ENCODE measurements around the gene PCSK4. TPM values are rescaled to one million over a fixed set of nuclear protein-coding genes. Genes with fewer than 3 reads are reported as not detected.

PCSK4 gene
- total RNA-seq, 1 donor from 2014 or later: 12.4 TPM

DNA sequence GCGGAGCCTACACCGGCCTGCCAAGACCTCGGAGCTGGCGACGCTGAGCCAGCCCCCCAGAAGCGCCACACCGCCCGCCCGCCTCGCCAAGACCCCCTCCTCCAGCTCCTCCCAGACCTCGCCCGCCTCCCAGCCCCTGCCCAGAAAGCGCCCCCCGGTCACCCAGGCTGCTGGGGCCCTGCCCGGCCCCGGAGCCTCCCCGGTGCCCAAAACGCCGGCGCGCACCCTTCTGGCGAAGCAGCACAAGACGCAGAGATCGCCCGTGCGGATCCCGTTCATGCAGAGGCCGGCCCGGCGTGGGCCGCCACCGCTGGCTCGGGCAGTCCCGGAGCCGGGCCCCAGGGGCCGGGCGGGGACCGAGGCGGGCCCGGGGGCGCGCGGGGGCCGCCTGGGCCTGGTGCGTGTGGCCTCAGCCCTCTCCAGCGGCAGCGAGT, 21.3 kb downstream of the PCSK4 start:
- H3K36me3 Mint-ChIP-seq: no peaks in the 10 kb centered on the region
- H3K9me3 Mint-ChIP-seq: no peaks in the 10 kb centered on the region
- H3K4me1 Mint-ChIP-seq (ENCODE audit: unreplicated experiment): no peaks in the 10 kb centered on the region
- TF ChIP-seq, protein P1, sequence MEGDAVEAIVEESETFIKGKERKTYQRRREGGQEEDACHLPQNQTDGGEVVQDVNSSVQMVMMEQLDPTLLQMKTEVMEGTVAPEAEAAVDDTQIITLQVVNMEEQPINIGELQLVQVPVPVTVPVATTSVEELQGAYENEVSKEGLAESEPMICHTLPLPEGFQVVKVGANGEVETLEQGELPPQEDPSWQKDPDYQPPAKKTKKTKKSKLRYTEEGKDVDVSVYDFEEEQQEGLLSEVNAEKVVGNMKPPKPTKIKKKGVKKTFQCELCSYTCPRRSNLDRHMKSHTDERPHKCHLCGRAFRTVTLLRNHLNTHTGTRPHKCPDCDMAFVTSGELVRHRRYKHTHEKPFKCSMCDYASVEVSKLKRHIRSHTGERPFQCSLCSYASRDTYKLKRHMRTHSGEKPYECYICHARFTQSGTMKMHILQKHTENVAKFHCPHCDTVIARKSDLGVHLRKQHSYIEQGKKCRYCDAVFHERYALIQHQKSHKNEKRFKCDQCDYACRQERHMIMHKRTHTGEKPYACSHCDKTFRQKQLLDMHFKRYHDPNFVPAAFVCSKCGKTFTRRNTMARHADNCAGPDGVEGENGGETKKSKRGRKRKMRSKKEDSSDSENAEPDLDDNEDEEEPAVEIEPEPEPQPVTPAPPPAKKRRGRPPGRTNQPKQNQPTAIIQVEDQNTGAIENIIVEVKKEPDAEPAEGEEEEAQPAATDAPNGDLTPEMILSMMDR (conservative IDR thresholded peaks at IDR 0.05): no peak
- H3K27me3 Mint-ChIP-seq: peaks cover 37% of the 10 kb centered on the region
- no peak overlapping the region for H3K27ac Mint-ChIP-seq
- DNase-seq (ENCODE audit: extremely low spot score, unreplicated experiment): no peak
- H3K4me3 Mint-ChIP-seq: no peak overlapping the region

DNA sequence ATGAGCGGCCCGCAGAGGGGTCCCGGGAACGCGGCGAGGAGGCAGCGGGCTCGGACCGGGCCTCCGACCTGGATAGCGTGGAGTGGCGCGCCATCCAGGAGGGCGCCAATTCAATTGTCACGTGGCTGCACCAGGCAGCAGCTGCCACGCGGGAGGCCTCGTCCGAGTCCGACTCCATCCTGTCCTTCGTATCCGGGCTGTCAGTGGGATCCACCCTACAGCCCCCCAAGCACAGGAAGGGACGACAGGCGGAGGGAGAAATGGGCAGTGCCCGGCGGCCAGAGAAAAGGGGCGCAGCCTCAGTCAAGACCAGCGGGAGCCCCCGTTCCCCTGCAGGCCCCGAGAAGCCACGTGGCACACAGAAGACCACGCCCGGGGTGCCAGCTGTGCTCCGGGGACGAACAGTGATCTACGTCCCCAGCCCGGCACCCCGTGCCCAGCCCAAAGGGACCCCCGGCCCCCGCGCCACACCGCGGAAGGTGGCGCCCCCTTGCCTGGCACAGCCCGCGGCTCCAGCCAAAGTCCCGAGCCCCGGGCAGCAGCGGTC, 21.8 kb downstream of the PCSK4 start:
- Mint-ChIP-seq H3K4me3 (no peak overlapping the region), H3K4me1 (ENCODE audit: unreplicated experiment) (no peaks in the 10 kb centered on the region), H3K27ac (no peak overlapping the region), H3K27me3 (peaks cover 37% of the 10 kb centered on the region), H3K9me3 (no peaks in the 10 kb centered on the region), H3K36me3 (no peaks in the 10 kb centered on the region)
- TF ChIP-seq, protein P1 (conservative IDR thresholded peaks at IDR 0.05): no peak
- DNase-seq (ENCODE audit: extremely low spot score, unreplicated experiment): no peak

DNA sequence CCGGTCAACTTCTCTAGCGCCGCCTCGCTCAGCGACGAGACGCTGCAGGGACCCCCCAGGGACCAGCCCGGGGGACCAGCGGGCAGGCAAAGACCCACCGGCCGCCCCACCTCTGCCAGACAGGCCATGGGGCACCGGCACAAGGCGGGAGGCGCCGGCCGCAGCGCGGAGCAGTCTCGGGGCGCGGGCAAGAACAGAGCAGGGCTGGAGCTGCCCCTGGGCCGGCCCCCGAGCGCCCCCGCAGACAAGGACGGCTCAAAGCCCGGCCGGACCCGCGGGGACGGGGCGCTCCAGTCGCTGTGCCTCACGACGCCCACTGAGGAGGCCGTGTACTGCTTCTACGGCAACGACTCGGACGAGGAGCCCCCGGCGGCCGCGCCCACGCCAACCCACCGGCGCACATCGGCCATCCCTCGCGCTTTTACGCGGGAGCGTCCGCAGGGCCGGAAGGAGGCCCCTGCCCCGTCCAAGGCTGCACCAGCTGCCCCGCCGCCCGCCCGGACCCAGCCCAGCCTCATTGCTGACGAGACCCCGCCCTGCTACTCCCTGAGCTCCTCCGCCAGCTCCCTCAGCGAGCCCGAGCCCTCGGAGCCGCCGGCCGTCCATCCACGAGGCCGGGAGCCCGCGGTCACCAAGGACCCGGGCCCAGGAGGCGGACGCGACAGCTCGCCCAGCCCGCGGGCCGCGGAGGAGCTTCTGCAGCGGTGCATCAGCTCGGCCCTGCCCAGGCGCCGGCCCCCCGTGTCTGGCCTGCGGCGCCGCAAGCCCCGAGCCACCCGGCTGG, 22.5 kb downstream of the PCSK4 start:
- no peak for DNase-seq (ENCODE audit: extremely low spot score, unreplicated experiment)
- no peaks in the 10 kb centered on the region for H3K4me1 Mint-ChIP-seq (ENCODE audit: unreplicated experiment)
- TF ChIP-seq, protein P1 (conservative IDR thresholded peaks at IDR 0.05): no peak
- H3K27me3 Mint-ChIP-seq: peaks cover 30% of the 10 kb centered on the region
- no peak overlapping the region for H3K27ac Mint-ChIP-seq
- H3K9me3 Mint-ChIP-seq: no peaks in the 10 kb centered on the region
- no peaks in the 10 kb centered on the region for H3K36me3 Mint-ChIP-seq
- no peak overlapping the region for H3K4me3 Mint-ChIP-seq

DNA sequence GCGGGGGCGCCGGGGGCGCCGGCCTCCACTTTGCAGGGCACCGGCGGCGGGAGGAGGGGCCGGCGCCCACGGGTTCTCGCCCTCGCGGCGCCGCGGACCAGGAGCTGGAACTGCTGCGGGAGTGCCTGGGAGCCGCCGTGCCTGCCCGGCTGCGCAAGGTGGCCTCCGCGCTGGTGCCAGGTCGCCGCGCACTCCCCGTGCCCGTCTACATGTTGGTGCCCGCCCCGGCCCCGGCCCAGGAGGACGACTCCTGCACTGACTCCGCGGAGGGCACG, 23.0 kb downstream of the PCSK4 start:
- no peak for DNase-seq (ENCODE audit: extremely low spot score, unreplicated experiment)
- no peaks in the 10 kb centered on the region for H3K4me1 Mint-ChIP-seq (ENCODE audit: unreplicated experiment)
- no peak overlapping the region for H3K4me3 Mint-ChIP-seq
- TF ChIP-seq, protein P1 (conservative IDR thresholded peaks at IDR 0.05): no peak
- peaks cover 28% of the 10 kb centered on the region for H3K27me3 Mint-ChIP-seq
- no peaks in the 10 kb centered on the region for H3K36me3 Mint-ChIP-seq
- no peaks in the 10 kb centered on the region for H3K9me3 Mint-ChIP-seq
- no peak overlapping the region for H3K27ac Mint-ChIP-seq

DNA sequence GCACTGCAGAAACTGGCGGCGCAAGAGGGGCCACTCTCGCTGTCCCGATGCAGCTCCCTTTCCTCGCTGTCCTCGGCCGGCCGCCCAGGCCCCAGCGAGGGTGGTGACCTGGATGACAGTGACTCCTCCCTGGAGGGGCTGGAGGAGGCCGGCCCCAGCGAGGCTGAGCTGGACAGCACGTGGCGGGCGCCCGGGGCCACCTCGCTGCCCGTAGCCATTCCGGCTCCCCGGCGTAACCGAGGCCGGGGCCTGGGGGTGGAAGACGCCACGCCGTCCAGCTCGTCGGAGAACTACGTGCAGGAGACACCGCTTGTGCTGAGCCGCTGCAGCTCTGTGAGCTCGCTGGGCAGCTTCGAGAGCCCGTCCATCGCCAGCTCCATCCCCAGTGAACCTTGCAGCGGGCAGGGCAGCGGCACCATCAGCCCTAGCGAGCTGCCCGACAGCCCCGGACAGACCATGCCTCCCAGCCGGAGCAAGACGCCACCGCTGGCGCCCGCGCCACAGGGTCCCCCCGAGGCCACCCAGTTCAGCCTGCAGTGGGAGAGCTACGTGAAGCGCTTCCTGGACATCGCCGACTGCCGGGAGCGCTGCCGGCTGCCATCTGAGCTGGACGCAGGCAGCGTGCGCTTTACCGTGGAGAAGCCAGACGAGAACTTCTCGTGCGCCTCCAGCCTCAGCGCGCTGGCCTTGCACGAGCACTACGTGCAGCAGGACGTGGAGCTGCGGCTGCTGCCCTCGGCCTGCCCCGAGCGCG, 23.5 kb downstream of the PCSK4 start:
- H3K4me1 Mint-ChIP-seq (ENCODE audit: unreplicated experiment): no peaks in the 10 kb centered on the region
- peaks cover 23% of the 10 kb centered on the region for H3K27me3 Mint-ChIP-seq
- H3K27ac Mint-ChIP-seq: no peak overlapping the region
- H3K4me3 Mint-ChIP-seq: no peak overlapping the region
- no peak for DNase-seq (ENCODE audit: extremely low spot score, unreplicated experiment)
- no peaks in the 10 kb centered on the region for H3K9me3 Mint-ChIP-seq
- no peaks in the 10 kb centered on the region for H3K36me3 Mint-ChIP-seq
- TF ChIP-seq, protein P1 (conservative IDR thresholded peaks at IDR 0.05): no peak
